Vagina (tissue), 2 donors: ENCODE results near the gene BRD7. TPM values are rescaled to one million over a fixed set of nuclear protein-coding genes. Genes with fewer than 3 reads are reported as not detected.

ENCODE experiments used
- DNase-seq, 2 donors: peaks; one replicate each; pipeline ENCODE4 v3.0.0-alpha.2; 2017; ENCODE audit errors: extremely low spot score in 2 of 2
- H3K27ac ChIP-seq: fragments of 200-600 bp; sonication (generic); one replicate; pipeline ENCODE4 v1.5.1; 2019
- H3K27me3 ChIP-seq: fragments of 200-600 bp; sonication (generic); one replicate; pipeline ENCODE4 v1.5.1; 2019
- H3K36me3 ChIP-seq, 2 donors: fragments of 200-600 bp; sonication (generic); one replicate each; pipeline ENCODE4 v1.5.1; 2017 to 2019
- H3K4me1 ChIP-seq: fragments of 200-600 bp; sonication (generic); one replicate; pipeline ENCODE4 v1.5.1; 2019
- H3K4me3 ChIP-seq, 2 donors: fragments of 200-600 bp; sonication (generic); 1 replicate in 1 of 2; 2 replicates in 1 of 2; pipeline ENCODE4 v1.5.1; 2016 to 2019
- H3K9me3 ChIP-seq: fragments of 200-600 bp; sonication (generic); one replicate; pipeline ENCODE4 v1.5.1; 2019
- CTCF ChIP-seq, 3 experiments: fragments of 450-650 bp in 2 of 3; fragments of 200-600 bp in 1 of 3; sonication (generic) in 1 of 3; IDR thresholded peaks; one replicate each; pipeline ENCODE4 v1.5.1; 2017 to 2019; ENCODE audit warnings: antibody characterized with exemption in 3 of 3, mild to moderate bottlenecking in 2 of 3, moderate library complexity in 2 of 3
- POLR2A ChIP-seq, 2 donors: fragments of 450-650 bp; IDR thresholded peaks; one replicate each; pipeline ENCODE4 v1.6.1; 2017; ENCODE audit warnings: antibody characterized with exemption in 2 of 2, mild to moderate bottlenecking in 2 of 2, moderate library complexity in 2 of 2
- POLR2AphosphoS5 ChIP-seq, 2 donors: sonication (generic); formaldehyde crosslinking; IDR thresholded peaks; one replicate each; pipeline ENCODE4 v1.9.0; 2017; ENCODE audit warnings: antibody characterized with exemption in 2 of 2, mild to moderate bottlenecking in 2 of 2, low read depth in 1 of 2; ENCODE audit not compliant: insufficient read depth in 1 of 2
- intact Hi-C: fragments of 100-400 bp; cut with DNase I; formaldehyde crosslinking; loops from one replicate; pipeline ENCODE4 v1.15.1; 2023
- total RNA-seq: library from RNA; depleted of rRNA; stranded (reverse); fragments of >200 nt; gene quantifications from one replicate; pipeline ENCODE4 v1.2.3, GENCODE V29; 2016

The BRD7 gene
- total RNA-seq, 1 donor from 2014 or later, result 49.6 TPM

DNA sequence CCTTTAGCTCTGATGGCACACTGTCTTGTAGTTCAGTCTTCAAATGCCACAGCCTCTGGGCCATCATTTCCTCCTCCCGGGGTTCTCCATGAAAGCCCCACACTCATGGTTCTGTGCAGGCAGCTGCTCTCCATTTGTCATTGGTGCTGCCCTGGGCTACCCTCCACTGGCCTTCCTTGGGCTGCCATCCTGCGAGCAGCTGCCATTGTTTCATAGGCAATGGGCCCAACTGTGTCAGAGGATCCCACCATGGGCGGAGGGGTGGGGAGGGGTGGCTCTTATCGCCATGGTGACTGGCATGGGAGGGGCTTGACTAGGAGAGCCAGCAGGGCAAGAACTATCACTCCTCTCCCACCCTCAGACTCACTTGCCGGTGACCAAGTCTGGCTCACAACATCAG lies 38.6 kb upstream of the BRD7 start:
- no peaks in the 10 kb centered on the region for H3K4me1 ChIP-seq
- H3K27me3 ChIP-seq, result no peaks in the 10 kb centered on the region
- TF ChIP-seq POLR2A (IDR thresholded peaks at IDR 0.05), result no peak
- TF ChIP-seq POLR2AphosphoS5 (IDR thresholded peaks at IDR 0.05; ENCODE audit: insufficient read depth in 1 of 2, low read depth in 1 of 2), result no peak
- no peak for TF ChIP-seq CTCF (IDR thresholded peaks at IDR 0.05)
- DNase-seq, result peak; percentile 67 to 90
- H3K4me3 ChIP-seq, result no peak overlapping the region
- H3K9me3 ChIP-seq, result no peaks in the 10 kb centered on the region
- intact Hi-C loops, result no loop called here
- no peaks in the 10 kb centered on the region for H3K36me3 ChIP-seq
- no peak overlapping the region for H3K27ac ChIP-seq

DNA sequence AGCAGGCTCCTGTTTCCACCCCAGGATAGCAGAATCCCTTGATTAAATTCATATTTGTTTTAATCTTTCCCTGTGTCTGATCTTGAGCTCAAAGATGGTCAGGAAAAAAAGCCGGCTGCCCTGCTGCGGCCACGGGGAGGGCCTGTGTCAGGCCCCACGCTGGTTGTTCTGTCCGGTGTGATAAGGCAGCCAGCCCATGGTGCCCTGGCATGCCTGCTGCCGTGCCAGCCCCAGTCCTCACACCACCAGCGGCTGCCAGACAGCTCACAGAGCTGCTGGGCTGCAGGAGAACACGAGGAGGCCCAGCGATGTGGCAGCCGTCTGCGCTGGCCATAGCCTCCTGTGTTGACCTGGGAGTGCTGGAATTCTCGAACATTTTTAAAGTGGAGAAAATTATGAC lies 34.7 kb upstream of the BRD7 start:
- intact Hi-C loops, result no loop called here
- no peaks in the 10 kb centered on the region for H3K4me1 ChIP-seq
- TF ChIP-seq CTCF (IDR thresholded peaks at IDR 0.05) (no peak), POLR2A (IDR thresholded peaks at IDR 0.05) (no peak), POLR2AphosphoS5 (IDR thresholded peaks at IDR 0.05; ENCODE audit: insufficient read depth in 1 of 2, low read depth in 1 of 2) (no peak)
- H3K4me3 ChIP-seq, result no peak overlapping the region
- H3K36me3 ChIP-seq, result no peaks in the 10 kb centered on the region
- no peak overlapping the region for H3K27ac ChIP-seq
- DNase-seq, result peak in 1 of 2 donors; percentile 32
- H3K27me3 ChIP-seq, result no peaks in the 10 kb centered on the region
- no peaks in the 10 kb centered on the region for H3K9me3 ChIP-seq

- no peaks in the 10 kb centered on the region for H3K4me1 ChIP-seq
- intact Hi-C loops, result no loop called here
Measured at GRCh38 chr16:50402298-50402895, 33.6 kb upstream of the BRD7 start.

GRCh38 chr16:50401355-50401754 lies 32.6 kb upstream of the BRD7 start:
- H3K4me3 ChIP-seq, result no peak overlapping the region
- H3K4me1 ChIP-seq, result no peaks in the 10 kb centered on the region
- no peak for TF ChIP-seq POLR2AphosphoS5 (IDR thresholded peaks at IDR 0.05; ENCODE audit: insufficient read depth in 1 of 2, low read depth in 1 of 2)
- no peak for TF ChIP-seq POLR2A (IDR thresholded peaks at IDR 0.05)
- no peak for TF ChIP-seq CTCF (IDR thresholded peaks at IDR 0.05)
- DNase-seq, result peak in 1 of 2 donors; percentile 34
- no peak overlapping the region for H3K27ac ChIP-seq
- intact Hi-C loops, result no loop called here
- no peaks in the 10 kb centered on the region for H3K36me3 ChIP-seq
- no peaks in the 10 kb centered on the region for H3K9me3 ChIP-seq
- no peaks in the 10 kb centered on the region for H3K27me3 ChIP-seq

More at GRCh38 chr16:50402298-50402895, 33.6 kb upstream of the BRD7 start:
- Histone ChIP-seq H3K27me3 (no peaks in the 10 kb centered on the region), H3K9me3 (no peaks in the 10 kb centered on the region), H3K27ac (no peak overlapping the region), H3K36me3 (no peaks in the 10 kb centered on the region), H3K4me3 (no peak overlapping the region)
- DNase-seq, result peak in 1 of 2 donors; percentile 54
- TF ChIP-seq POLR2AphosphoS5 (IDR thresholded peaks at IDR 0.05; ENCODE audit: insufficient read depth in 1 of 2, low read depth in 1 of 2) (no peak), CTCF (IDR thresholded peaks at IDR 0.05) (no peak), POLR2A (IDR thresholded peaks at IDR 0.05) (no peak)

DNA sequence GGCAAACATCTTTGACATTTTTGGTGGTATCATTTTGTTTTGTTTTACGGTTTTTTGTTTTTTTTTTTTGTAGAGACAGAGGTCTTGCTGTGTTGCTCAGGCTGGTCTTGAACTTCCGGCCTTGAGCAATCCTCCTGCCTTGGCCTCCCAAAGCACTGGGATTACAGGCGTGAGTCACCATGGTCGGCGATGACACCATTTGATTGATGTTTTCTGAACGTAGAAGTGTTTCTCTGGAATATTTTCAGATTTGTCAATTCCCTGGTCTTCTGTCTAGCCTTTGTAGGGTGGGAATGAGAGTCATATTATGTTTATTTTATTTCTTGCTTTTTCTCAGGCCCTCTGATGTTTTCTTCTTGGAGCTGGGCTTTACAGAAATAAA lies 32.2 kb upstream of the BRD7 start:
- Histone ChIP-seq H3K36me3 (no peaks in the 10 kb centered on the region), H3K4me3 (no peak overlapping the region), H3K9me3 (no peaks in the 10 kb centered on the region), H3K4me1 (no peaks in the 10 kb centered on the region), H3K27me3 (no peaks in the 10 kb centered on the region), H3K27ac (no peak overlapping the region)
- peak in 1 of 2 donors; percentile 2 for DNase-seq
- no peak for TF ChIP-seq POLR2A (IDR thresholded peaks at IDR 0.05)
- TF ChIP-seq POLR2AphosphoS5 (IDR thresholded peaks at IDR 0.05; ENCODE audit: insufficient read depth in 1 of 2, low read depth in 1 of 2), result no peak
- TF ChIP-seq CTCF (IDR thresholded peaks at IDR 0.05), result no peak
- intact Hi-C loops, result no loop called here
